Stimulated activated CD8-positive, alpha-beta memory T cell treated with anti-CD3 and anti-CD28 coated beads, Interleukin-15, amount 100 ng/mL, for 48 hours (primary cell): ENCODE measurements around the gene BAHCC1.

Experiments
- DNase-seq, 2 donors: peaks; one replicate each; pipeline ENCODE4 v3.0.0-alpha.2; 2020; ENCODE audit warnings: low read depth in 2 of 2

Gene BAHCC1

GRCh38 chr17:81386646-81387099 is 8.6 kb upstream of the BAHCC1 start:
- no peak for DNase-seq

GRCh38 chr17:81387100-81388090 is 7.9 kb upstream of the BAHCC1 start:
- DNase-seq, result peak; percentile 15 to 42

- no peak for DNase-seq
Measured at GRCh38 chr17:81388091-81388611, 7.1 kb upstream of the BAHCC1 start.

GRCh38 chr17:81388612-81389367 is 6.5 kb upstream of the BAHCC1 start:
- DNase-seq, result no peak

- no peak for DNase-seq
Measured at GRCh38 chr17:81389585-81389984, 5.7 kb upstream of the BAHCC1 start.

GRCh38 chr17:81390029-81390872 is 5.0 kb upstream of the BAHCC1 start:
- DNase-seq, result no peak

- no peak for DNase-seq
Measured at GRCh38 chr17:81390873-81391255, 4.4 kb upstream of the BAHCC1 start.

- no peak for DNase-seq
Measured at GRCh38 chr17:81391293-81391935, 3.8 kb upstream of the BAHCC1 start.

- no peak for DNase-seq
Measured at GRCh38 chr17:81391936-81392908, 3.0 kb upstream of the BAHCC1 start.

- DNase-seq, result no peak
Measured at GRCh38 chr17:81392909-81393654, 2.2 kb upstream of the BAHCC1 start.

- peak; percentile 70 to 84 for DNase-seq
Measured at GRCh38 chr17:81393684-81394376, 1.4 kb upstream of the BAHCC1 start.

GRCh38 chr17:81394377-81394920 is 808 bp upstream of the BAHCC1 start:
- DNase-seq, result no peak

- no peak for DNase-seq
Measured at GRCh38 chr17:81395600-81396277, 482 bp downstream of the BAHCC1 start.

- no peak for DNase-seq
Measured at GRCh38 chr17:81396278-81396721, 1.0 kb downstream of the BAHCC1 start.

- no peak for DNase-seq
Measured at GRCh38 chr17:81396722-81397313, 1.6 kb downstream of the BAHCC1 start.

GRCh38 chr17:81397314-81398175 is 2.3 kb downstream of the BAHCC1 start:
- DNase-seq, result no peak
